Endothelial cell of umbilical vein (primary cell): ENCODE measurements around the gene TWIST2. TPM values are rescaled to one million over a fixed set of nuclear protein-coding genes. Genes with fewer than 3 reads are reported as not detected.

Source experiments
- BruUV-seq: library from RNA; stranded (reverse); fragments of 400-500 nt; replicated peaks from 2 replicates; lab custom pipeline; 2021; lab: Mats Ljungman, UMichigan
- CTCF ChIA-PET: fragments of 300-600, 350-600 bp; sonication (Branson Sonifier 250); formaldehyde crosslinking; loops from one replicate; lab custom pipeline; 2021; ENCODE audit warnings: antibody characterized with exemption, inconsistent platforms; lab: Charles Lee
- POLR2A ChIA-PET: fragments of 300-600, 350-600 bp; sonication (Branson Sonifier 250); formaldehyde crosslinking; loops from one replicate; lab custom pipeline; 2021; ENCODE audit warnings: antibody characterized with exemption, inconsistent platforms; lab: Charles Lee
- DNase-seq: peaks from one replicate; pipeline ENCODE4 v3.0.0-alpha.2; 2011; ENCODE audit warnings: low read depth, low spot score
- FAIRE-seq: peaks from 2 replicates; lab custom pipeline; 2011; peaks lifted over from hg19 to GRCh38; lab: Jason Lieb, UNC
- H2AFZ ChIP-seq: 2 replicates; pipeline ENCODE4 v1.6.0; 2012; ENCODE audit warnings: low read depth, low read length, control low read depth, inconsistent platforms
- H3K27ac ChIP-seq: 2 replicates; pipeline ENCODE4 v1.5.1; 2011; ENCODE audit warnings: low read depth, mild to moderate bottlenecking, control low read depth, low read length, moderate library complexity; ENCODE audit not compliant: insufficient read depth
- H3K27me3 ChIP-seq, 2 experiments: 2 replicates each; pipeline versions ENCODE4 v1.6.0 to v1.6.1; 2011; ENCODE audit warnings: low read length in 2 of 2, mixed read lengths in 1 of 2; ENCODE audit not compliant: control insufficient read depth in 2 of 2, insufficient read depth in 2 of 2
- H3K36me3 ChIP-seq, 2 experiments: 2 replicates in 1 of 2; 3 replicates in 1 of 2; pipeline ENCODE4 v1.5.1; 2011; ENCODE audit warnings: low read length in 2 of 2, mild to moderate bottlenecking in 1 of 2, moderate library complexity in 1 of 2; ENCODE audit not compliant: control insufficient read depth in 2 of 2, insufficient read depth in 2 of 2; ENCODE audit errors: extremely low read depth in 1 of 2
- H3K4me1 ChIP-seq: 3 replicates; pipeline ENCODE4 v1.5.1; 2011; ENCODE audit warnings: mild to moderate bottlenecking, low read length; ENCODE audit not compliant: control insufficient read depth, insufficient read depth; ENCODE audit errors: extremely low read depth
- H3K4me2 ChIP-seq: 2 replicates; pipeline ENCODE4 v1.6.1; 2011; ENCODE audit warnings: low read length, control low read depth, mixed read lengths; ENCODE audit not compliant: insufficient read depth
- H3K4me3 ChIP-seq, 3 experiments: fragments of 200-600 bp in 1 of 3; sonication (generic), shearing (Covaris generic) in 1 of 3; replicated peaks in 1 of 3; 2 replicates each; pipeline ENCODE4 v1.5.1; 2011 to 2016; ENCODE audit warnings: control low read depth in 3 of 3, low read length in 3 of 3, mild to moderate bottlenecking in 2 of 3, inconsistent platforms in 1 of 3, low read depth in 1 of 3, moderate library complexity in 1 of 3; ENCODE audit not compliant: insufficient read depth in 1 of 3
- H3K79me2 ChIP-seq: 2 replicates; pipeline ENCODE4 v1.6.0; 2012; ENCODE audit warnings: low read length, inconsistent platforms; ENCODE audit not compliant: control insufficient read depth, insufficient read depth
- H3K9ac ChIP-seq: replicated peaks from 2 replicates; pipeline ENCODE3; 2011; ENCODE audit warnings: low read length, control low read depth; ENCODE audit not compliant: insufficient read depth; ENCODE audit errors: extremely low read depth
- H3K9me1 ChIP-seq: replicated peaks from 3 replicates; pipeline ENCODE4 v1.6.0; 2011; ENCODE audit warnings: mild to moderate bottlenecking, low read length; ENCODE audit not compliant: control insufficient read depth, insufficient read depth; ENCODE audit errors: extremely low read depth
- H3K9me3 ChIP-seq: replicated peaks from 2 replicates; pipeline ENCODE4 v1.5.1; 2012; ENCODE audit warnings: low read length, inconsistent platforms; ENCODE audit not compliant: control insufficient read depth, insufficient read depth
- H4K20me1 ChIP-seq: replicated peaks from 2 replicates; pipeline ENCODE3; 2011; ENCODE audit warnings: mild to moderate bottlenecking, low read length; ENCODE audit not compliant: control insufficient read depth, insufficient read depth; ENCODE audit errors: extremely low read depth
- CTCF ChIP-seq, 2 donors: IDR thresholded peaks; 1 replicate in 1 of 2; 2 replicates in 1 of 2; pipeline ENCODE4 v1.5.1; 2011; ENCODE audit warnings: low read length in 2 of 2, mild to moderate bottlenecking in 2 of 2, moderate library complexity in 2 of 2, control low read depth in 1 of 2, inconsistent platforms in 1 of 2, low read depth in 1 of 2; ENCODE audit not compliant: insufficient read depth in 1 of 2; ENCODE audit errors: extremely low read depth in 1 of 2
- EZH2 ChIP-seq: IDR thresholded peaks from 2 replicates; pipeline ENCODE4 v1.6.1; 2012; ENCODE audit warnings: borderline replicate concordance, low read depth, mild to moderate bottlenecking, moderate library complexity, low read length, inconsistent platforms; ENCODE audit not compliant: severe bottlenecking
- FOS ChIP-seq: IDR thresholded peaks from 2 replicates; pipeline ENCODE4 v1.6.1; 2011; ENCODE audit warnings: mild to moderate bottlenecking, low read length, moderate library complexity, borderline replicate concordance; ENCODE audit not compliant: insufficient read depth
- GATA2 ChIP-seq: IDR thresholded peaks from 2 replicates; pipeline ENCODE4 v1.7.0; 2011; ENCODE audit warnings: low read depth, mild to moderate bottlenecking, moderate library complexity, mixed read lengths, low read length; ENCODE audit not compliant: insufficient read length, insufficient read depth
- JUN ChIP-seq: IDR thresholded peaks from 2 replicates; pipeline ENCODE4 v1.6.1; 2011; ENCODE audit warnings: borderline replicate concordance, low read depth; ENCODE audit not compliant: insufficient read length, insufficient read depth
- MYC ChIP-seq: IDR thresholded peaks from one replicate; pipeline ENCODE4 v1.6.1; 2011; ENCODE audit warnings: mild to moderate bottlenecking, low read depth, low read length
- POLR2A ChIP-seq: IDR thresholded peaks from 2 replicates; pipeline ENCODE4 v1.6.1; 2012; ENCODE audit warnings: low read depth, mild to moderate bottlenecking, control low read depth, low read length
- POLR2AphosphoS5 ChIP-seq: IDR thresholded peaks from 2 replicates; pipeline ENCODE4 v1.6.1; 2012; ENCODE audit warnings: low read depth, mild to moderate bottlenecking, control low read depth, low read length, moderate library complexity; ENCODE audit not compliant: insufficient read depth
- dilution Hi-C: fragments of 300-500 bp; cut with MboI; formaldehyde crosslinking; loops from one replicate; pipeline ENCODE4 v1.15.0; 2019; ENCODE audit warnings: low sequenced_read_pairs; ENCODE audit not compliant: extremely low pct_ligation_motif_present
- intact Hi-C: fragments of 100-400 bp; cut with micrococcal nuclease; formaldehyde crosslinking; loops from one replicate; pipeline ENCODE4 v1.10.0; 2022
- polyA plus RNA-seq, 4 experiments: library from polyadenylated mRNA; depleted of rRNA in 3 of 4; stranded (reverse) in 3 of 4; unstranded in 1 of 4; fragments of >200 nt; gene quantifications; 2 replicates each; pipeline versions ENCODE4 v1.2.1 to v1.2.3, GENCODE V29; 2011 to 2012; ENCODE audit warnings: missing spikeins in 1 of 4
- total RNA-seq: library from RNA; stranded (reverse); gene quantifications from 2 replicates; pipeline ENCODE4 v1.2.3, GENCODE V29; 2021
- TF ChIP-seq, protein P1 (sequence below): IDR thresholded peaks from 2 replicates; pipeline ENCODE4 v1.6.1; 2011; ENCODE audit not compliant: insufficient read depth, insufficient read length

Gene TWIST2
- total and polyA plus RNA-seq, 2 donors (not counting 3 experiments of a cell fraction or from before 2014, with no cell fraction given), result 2.3 to 3.4 TPM

DNA sequence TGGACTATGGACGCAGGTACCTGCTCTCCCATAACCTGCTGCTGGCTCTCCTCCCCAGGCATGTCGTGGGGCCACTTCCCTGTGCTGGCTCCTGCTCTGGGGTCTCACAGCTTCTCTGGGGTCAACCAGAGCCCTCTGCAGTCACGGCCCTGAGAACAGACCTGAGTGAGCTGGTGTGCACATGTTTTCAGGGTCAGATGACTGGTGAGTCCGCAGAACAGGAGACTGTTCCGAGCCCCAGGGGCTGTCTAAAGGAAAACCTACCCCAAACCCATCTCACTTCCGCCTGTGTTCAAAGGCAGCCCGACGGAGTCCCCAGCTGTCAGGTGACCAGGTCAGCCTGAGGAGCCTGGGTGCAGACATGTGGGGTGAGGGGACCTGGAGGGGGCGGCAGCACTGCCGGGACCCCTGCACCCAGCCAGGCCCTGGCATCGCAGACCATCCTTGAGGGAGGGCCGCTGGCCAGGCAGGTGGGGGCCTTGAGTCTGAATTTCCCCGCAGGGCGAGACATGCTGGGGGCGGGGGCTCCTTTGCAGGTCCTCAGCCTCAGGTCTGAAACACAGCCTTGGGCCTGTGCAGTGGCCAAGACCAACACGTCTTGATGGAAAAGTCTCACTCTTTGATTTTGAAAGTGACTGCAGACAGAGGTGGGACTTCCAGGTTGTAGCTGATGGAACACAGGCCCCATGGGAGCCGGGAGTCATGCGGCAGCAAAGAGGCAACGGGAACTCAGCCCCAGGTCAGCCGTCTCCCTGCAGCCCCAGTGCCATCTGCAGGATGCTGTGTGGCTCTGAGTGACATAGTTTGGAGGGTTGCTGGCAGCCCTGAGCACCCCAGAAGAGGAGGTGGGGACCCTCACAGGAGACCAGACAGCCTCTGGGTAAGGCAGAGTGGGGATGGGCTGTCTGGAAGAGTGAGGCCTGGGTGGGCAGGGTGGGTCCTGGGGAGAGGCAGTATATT lies 65.3 kb downstream of the TWIST2 start:
- no peaks in the 10 kb centered on the region for H3K27me3 ChIP-seq
- ChIA-PET CTCF (no interaction called here), POLR2A (no interaction called here)
- no peaks in the 10 kb centered on the region for H3K9me1 ChIP-seq
- dilution Hi-C loops (no loop called here), intact Hi-C loops (no loop called here)
- no peaks in the 10 kb centered on the region for H3K36me3 ChIP-seq
- no peak overlapping the region for H3K4me2 ChIP-seq
- H2AFZ ChIP-seq, result no peak overlapping the region
- H3K9ac ChIP-seq, result no peak overlapping the region
- no peak overlapping the region for H3K4me3 ChIP-seq
- no peak for DNase-seq
- no peaks in the 10 kb centered on the region for H4K20me1 ChIP-seq
- TF ChIP-seq MYC (no peak), POLR2AphosphoS5 (no peak), FOS (no peak), EZH2 (no peak), JUN (no peak), CTCF (IDR thresholded peaks at IDR 0.05; ENCODE audit: extremely low read depth in 1 of 2, insufficient read depth in 1 of 2, low read depth in 1 of 2, low read length in 2 of 2) (no peak), GATA2 (no peak), POLR2A (no peak)
- TF ChIP-seq, protein P1, sequence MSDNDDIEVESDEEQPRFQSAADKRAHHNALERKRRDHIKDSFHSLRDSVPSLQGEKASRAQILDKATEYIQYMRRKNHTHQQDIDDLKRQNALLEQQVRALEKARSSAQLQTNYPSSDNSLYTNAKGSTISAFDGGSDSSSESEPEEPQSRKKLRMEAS, result no peak
- H3K79me2 ChIP-seq, result no peaks in the 10 kb centered on the region
- H3K27ac ChIP-seq, result no peak overlapping the region
- H3K9me3 ChIP-seq, result no peaks in the 10 kb centered on the region
- FAIRE-seq, result no peak
- no peaks in the 10 kb centered on the region for H3K4me1 ChIP-seq
- BruUV-seq, result no TSS peak
